B cell (primary cell): ENCODE results near the gene NTPCR.

Source experiments
- EZH2 ChIP-seq: IDR thresholded peaks from 2 replicates; pipeline ENCODE4 v1.6.1; 2012; ENCODE audit warnings: borderline replicate concordance, low read depth, mild to moderate bottlenecking, moderate library complexity, low read length; ENCODE audit not compliant: insufficient read depth, poor library complexity, severe bottlenecking
- TF ChIP-seq, protein P1 (sequence below): fragments of 200-600 bp; IDR thresholded peaks from one replicate; pipeline ENCODE4 v1.8.0; 2022; ENCODE audit warnings: antibody characterized with exemption, mild to moderate bottlenecking

DNA sequence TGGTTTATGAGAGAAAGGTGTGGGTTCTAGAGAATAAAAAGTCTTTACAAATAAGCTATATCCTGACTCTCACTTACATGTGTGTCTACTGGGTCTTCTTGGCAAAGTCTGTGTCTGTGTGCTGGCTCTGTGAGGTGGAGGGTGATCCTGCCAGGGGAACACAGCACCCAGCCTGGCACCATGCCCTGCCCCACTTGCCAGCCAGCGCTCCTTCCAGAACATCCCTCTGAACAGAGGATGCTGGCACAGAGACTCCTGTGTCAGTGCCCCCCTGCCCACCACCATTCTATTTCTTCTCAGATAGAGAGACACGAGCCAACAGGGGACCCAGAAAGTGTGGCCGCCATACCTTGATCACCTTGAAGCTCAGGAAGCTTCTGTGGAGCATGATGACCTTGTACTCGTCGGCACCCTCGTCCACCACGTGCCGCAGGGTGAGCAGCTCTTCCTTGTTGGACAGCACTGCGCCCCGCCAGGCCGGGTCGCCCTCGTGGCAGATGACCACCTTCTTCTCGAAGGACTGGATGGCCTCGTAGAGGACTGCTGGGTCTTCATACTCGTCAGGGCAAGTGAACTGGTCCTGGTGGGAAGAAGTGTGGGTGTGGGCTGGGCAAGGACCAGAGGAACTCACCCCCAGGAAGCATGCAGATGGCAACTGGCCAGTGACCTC lies 49.7 kb downstream of the NTPCR start:
- TF ChIP-seq, protein P1, sequence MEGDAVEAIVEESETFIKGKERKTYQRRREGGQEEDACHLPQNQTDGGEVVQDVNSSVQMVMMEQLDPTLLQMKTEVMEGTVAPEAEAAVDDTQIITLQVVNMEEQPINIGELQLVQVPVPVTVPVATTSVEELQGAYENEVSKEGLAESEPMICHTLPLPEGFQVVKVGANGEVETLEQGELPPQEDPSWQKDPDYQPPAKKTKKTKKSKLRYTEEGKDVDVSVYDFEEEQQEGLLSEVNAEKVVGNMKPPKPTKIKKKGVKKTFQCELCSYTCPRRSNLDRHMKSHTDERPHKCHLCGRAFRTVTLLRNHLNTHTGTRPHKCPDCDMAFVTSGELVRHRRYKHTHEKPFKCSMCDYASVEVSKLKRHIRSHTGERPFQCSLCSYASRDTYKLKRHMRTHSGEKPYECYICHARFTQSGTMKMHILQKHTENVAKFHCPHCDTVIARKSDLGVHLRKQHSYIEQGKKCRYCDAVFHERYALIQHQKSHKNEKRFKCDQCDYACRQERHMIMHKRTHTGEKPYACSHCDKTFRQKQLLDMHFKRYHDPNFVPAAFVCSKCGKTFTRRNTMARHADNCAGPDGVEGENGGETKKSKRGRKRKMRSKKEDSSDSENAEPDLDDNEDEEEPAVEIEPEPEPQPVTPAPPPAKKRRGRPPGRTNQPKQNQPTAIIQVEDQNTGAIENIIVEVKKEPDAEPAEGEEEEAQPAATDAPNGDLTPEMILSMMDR, result no peak
- TF ChIP-seq EZH2, result no peak
